ENCODE data around the gene TBC1D2.
"Not testable (repeated sequence)": the region's sequence is repeated elsewhere in the genome, so short reads cannot be mapped to it uniquely, and the experiment has no call there.

The TBC1D2 gene, protein sequence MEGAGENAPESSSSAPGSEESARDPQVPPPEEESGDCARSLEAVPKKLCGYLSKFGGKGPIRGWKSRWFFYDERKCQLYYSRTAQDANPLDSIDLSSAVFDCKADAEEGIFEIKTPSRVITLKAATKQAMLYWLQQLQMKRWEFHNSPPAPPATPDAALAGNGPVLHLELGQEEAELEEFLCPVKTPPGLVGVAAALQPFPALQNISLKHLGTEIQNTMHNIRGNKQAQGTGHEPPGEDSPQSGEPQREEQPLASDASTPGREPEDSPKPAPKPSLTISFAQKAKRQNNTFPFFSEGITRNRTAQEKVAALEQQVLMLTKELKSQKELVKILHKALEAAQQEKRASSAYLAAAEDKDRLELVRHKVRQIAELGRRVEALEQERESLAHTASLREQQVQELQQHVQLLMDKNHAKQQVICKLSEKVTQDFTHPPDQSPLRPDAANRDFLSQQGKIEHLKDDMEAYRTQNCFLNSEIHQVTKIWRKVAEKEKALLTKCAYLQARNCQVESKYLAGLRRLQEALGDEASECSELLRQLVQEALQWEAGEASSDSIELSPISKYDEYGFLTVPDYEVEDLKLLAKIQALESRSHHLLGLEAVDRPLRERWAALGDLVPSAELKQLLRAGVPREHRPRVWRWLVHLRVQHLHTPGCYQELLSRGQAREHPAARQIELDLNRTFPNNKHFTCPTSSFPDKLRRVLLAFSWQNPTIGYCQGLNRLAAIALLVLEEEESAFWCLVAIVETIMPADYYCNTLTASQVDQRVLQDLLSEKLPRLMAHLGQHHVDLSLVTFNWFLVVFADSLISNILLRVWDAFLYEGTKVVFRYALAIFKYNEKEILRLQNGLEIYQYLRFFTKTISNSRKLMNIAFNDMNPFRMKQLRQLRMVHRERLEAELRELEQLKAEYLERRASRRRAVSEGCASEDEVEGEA

DNA sequence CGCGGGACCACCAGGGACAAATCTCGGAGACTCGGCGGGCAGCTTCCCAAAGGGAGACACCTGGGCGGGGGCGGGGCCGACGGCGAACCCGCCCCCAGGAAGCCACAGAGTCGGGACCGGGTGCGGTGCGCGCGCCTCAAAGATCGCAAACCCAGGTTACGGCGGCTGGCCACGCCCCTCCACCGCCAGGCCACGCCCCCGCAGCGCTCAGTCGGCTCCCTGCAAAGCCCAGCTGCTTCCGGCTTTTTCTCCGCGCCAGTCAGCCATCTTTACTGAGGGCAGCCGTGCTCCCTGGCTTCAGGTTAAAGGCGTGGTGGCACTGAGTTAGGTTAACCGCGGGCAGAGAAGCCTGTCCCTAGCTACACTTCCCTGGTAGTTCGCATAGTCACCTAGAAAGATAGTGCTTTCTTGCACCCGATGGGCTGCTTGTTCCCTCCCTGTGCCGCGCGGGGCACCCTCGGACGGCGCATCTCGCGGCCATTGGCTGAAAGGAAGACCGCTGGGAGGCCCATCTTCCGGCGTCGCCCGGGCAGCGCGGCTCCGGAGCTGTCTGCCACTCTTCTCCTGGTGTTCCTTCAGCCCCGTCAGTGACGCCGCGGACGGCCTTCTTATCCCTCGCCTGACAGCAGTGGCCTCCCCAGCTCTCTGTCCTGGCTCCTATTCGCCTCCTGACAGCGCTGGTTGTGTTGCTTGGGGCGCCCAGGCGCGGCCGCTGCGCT is at the start of gene TBC1D2:
Gene TBC1D2 (minus strand): TSS at position 72 of the 719 bp plus-strand sequence. CDS start 108 bp downstream, outside the sequence.
- peak; percentile 93 to 96 for DNase-seq (ENCODE audit: low read depth in 2 of 2)

DNA sequence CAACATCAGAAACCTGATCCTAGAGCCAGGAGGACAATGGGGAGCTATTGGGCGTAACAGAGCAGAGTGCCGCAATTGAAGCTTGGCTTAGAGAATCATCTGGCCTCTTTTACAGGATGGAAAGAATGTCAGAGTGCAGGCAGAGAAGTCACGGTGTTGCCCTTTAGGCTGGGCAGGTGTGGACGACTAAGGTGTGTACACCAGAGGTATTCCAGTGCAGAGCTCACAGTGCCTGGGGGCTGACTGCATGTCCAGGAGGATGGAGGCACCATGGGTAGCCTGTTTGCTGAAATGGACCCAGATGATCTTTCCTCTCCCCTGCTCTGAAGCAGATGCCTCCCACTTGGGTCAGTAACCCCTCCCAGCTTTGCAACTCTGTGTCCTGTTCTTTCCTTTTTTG is 48.9 kb upstream of the TBC1D2 start:
- DNase-seq (ENCODE audit: low read depth in 2 of 2) = no peak

DNA sequence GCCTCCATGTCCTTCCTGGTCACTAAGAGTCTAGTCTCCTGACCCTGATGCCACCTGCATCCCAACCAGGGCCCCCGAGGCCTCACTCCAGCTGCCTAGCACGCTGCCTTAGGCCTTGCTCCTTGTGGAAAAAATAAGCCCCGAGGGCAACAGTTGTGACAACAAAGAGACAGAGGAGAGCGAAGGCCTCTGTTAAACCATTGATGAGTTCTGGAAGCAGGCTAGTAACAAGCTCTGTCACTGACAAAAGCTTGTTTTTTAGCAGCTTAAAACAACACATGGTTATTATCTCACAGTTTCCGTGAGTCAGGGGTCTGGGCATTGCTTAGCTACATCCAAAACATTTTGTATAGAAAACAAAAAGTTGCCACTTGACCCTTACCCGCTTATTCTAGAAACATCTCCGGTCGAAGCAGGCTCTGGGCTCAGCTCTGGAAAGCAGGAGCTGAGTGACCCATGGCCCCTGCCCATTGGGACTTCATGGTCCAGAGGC is 48.2 kb upstream of the TBC1D2 start:
- DNase-seq (ENCODE audit: low read depth in 2 of 2) = no peak

DNA sequence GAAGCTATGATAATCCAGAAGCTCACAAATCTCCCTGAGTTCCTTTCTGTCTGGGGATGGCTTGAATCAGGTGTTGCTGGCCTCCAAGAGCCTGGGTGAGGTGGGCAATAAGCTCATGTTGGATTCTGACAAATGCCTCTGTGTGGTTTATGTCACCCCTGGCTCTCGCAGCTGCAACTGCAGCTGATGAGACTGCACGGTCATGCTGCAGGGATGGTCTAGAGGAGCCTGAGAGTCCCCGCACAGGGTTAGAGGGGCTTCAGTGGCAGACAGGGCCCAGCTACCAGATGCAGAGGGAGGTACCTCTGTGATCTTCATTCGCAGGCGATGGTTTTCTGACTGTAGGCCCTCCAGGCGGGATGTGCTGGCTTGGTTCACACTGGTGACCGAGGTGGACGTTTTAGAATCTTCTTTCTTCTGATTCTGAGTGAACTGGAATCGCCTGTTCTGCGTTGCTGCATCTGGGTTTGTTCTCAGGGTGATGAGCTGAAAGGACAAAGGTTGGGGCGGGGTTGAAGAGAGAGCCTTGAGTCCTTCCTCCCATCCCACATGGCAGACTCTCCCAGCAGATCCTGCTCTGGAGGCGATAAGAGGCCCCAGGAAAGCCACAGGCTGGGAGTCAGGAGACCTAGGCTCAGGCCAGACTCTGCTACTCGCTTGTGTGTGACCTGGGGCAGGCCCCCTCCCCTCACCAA is 47.6 kb upstream of the TBC1D2 start:
- no peak for DNase-seq (ENCODE audit: low read depth in 2 of 2)

DNA sequence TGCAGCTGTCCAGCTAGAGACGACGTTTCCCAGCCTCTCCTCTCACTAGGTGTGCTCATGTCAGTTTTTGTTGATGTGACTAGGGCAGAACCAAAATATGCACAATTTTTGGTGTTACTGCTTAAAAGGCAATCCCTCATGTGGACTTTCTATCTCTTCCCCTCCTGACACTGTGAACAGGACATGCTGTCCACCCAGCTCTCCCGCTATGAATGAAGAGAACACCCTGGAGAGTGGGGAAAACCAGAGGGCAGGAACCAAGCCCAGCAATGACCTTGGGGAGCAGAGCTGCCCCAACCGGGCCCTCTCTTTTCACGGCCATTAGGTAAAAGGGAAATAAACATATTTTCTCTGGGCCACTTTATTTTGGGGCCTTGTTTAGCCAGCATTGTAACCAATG is 46.7 kb upstream of the TBC1D2 start:
- no peak for DNase-seq (ENCODE audit: low read depth in 2 of 2)

DNA sequence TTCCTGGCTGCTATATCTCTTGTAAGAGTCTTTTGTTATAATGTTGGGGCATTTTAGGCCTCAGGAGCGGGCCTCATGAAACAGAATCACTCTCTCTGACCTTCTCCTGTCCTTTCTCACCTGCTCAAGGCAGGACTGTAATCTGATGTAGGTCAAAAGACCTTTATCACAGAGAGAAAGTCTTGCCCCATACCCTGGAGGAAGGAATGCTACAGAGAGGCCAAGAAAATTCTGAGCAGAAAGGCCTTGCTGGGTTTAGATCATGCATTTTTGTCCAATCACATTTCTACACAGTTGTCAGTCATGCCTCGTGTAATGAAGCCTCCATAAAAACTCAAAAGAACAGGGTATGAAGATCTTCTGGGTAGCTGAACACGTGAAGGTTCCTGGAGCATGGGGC is 45.2 kb upstream of the TBC1D2 start:
- DNase-seq (ENCODE audit: low read depth in 2 of 2) = no peak

DNA sequence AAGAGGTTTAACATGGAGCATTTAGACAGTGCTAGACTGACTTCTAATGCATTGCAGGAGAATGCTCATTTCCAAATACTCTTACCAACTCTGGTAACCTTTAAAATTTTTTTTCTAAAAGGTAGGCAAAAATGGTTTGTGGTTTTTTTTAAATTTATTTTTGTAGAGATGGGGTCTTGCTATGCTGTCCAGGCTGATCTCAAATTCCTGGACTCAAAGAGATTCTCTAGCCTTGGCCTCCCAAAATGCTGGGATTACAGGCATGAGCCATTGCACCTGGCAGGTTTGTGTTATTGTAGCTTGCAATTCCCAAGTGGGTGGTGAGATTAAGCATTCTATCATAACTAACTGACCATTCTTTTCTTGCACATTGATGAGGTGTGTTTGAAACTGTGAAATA is 43.0 kb upstream of the TBC1D2 start:
- DNase-seq (ENCODE audit: low read depth in 2 of 2) = no peak

DNA sequence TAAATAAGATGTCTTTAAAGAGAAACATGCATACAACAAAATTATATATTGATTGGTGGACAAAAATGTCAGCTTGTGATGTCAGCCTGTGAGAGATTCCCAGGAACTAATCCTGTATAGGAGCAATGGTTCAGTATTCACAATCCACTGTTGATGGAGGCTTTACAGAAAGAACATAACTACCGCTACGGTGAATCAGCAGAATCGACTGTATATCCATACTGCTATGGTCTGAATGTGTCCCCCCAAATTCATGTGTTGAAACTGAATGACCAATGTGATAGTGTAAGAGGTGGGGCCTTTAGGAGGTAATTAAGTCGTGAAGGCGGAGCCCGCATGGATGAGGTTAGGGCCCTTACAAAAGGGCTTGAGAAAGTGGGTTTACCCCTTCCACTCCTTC is 40.4 kb upstream of the TBC1D2 start:
- DNase-seq (ENCODE audit: low read depth in 2 of 2) = no peak

DNA sequence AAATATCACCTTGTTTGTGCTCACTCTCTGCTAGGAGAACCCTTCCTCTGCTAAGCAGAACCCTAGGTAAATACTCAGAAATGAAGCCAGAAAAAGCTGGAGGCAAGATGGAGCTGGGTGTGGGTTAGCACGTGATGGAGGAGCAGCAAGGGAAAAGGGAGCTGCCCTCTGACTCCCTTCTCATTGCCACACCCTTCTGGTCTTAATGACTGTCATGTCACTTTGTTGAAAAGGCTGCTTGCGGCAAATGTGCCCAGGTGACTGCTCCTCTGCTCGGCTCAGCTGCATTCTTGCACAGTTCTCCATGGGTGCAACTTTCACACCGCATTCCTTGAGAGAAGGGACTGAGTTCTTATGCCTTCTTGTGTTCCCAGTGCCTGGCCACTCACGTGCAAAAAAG is 36.4 kb upstream of the TBC1D2 start:
- no peak for DNase-seq (ENCODE audit: low read depth in 2 of 2)

DNA sequence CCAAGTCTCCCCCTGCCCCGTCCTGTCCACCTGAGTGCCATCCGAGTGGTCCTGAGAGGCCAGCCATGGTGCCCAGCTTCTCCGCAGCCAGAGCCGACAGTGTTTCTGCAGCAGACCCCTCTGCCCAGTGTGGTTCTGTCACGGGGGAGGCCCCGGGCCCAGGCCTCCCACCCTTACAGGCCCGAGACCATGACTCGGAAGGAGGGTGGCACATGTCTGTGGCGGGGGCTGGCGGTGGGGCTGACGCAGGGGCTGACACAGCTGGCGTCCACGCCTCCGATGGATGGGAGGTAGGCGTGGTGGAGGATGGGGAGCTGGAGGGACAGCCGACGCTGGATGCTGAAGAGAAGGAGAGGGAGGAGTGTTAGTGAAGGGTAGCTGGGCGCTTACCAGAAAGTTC is 35.0 kb upstream of the TBC1D2 start:
- no peak for DNase-seq (ENCODE audit: low read depth in 2 of 2)

DNA sequence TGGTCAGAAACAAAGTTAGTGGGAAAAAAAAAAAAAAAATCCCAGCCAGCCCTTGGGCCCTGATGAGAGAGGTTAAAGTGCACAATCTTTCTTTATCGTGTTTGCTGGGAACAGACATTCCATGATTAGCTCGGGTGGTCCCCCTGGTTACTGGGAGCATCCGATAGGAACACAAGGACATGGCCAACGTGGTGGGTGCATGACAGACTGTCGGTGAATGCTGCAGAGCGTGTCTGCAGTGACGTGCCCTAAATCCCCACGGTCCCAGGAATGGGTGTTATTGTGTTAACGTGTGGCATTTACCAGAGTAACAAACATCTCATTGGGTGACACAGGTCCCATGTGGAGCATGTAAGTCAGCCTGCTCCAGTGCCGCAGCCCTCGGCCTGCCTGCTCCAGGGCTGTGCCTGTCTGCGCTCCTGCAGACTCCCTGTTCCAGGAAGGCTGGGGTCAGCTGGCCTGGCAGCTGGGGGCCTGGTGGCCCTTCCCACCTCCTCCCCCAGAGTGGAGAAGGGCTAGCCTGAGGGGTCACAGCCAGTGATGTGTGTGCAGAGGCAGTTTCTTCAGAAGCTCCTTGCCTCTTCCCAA is 34.3 kb upstream of the TBC1D2 start:
- DNase-seq (ENCODE audit: low read depth in 2 of 2) = no peak

DNA sequence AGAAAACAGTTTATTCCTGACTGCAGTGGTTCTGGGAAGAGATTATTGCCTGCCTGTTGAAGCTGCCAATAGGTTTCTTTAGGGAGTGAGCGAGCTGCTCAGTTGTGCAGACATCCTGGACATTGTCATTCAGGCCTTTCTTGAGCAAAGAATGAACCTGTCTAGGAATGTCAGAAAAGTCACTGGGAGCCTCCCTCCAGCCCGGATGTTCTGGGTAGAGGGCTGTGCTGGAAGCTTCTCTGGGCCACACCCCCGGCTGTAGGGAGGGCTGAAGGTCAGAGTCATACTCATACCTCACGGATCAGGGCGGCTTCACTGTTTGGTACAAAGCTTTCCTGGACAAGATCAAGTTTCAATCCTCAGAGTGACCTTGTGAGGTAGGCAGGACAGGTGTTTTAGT is 33.4 kb upstream of the TBC1D2 start:
- no peak for DNase-seq (ENCODE audit: low read depth in 2 of 2)

DNA sequence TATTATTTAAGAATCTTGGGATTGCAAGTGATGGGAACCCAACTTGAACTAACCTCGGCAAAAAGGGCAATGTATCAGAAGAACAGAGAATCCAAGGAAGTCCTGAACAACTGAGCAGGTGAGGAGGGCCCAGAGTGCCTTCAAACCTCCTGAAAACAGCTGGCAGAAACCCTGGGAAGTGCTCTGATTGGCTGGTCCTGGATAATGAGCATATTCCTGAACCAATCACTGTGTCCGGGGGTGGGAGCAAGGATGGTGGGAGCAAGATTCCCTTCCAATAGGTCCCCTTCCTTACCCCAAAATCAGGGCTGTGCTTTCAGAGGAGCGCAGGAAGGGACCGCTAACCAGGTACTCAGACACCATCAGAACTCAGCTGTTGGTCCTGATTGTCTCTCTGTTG is 31.9 kb upstream of the TBC1D2 start:
- DNase-seq (ENCODE audit: low read depth in 2 of 2) = no peak

DNA sequence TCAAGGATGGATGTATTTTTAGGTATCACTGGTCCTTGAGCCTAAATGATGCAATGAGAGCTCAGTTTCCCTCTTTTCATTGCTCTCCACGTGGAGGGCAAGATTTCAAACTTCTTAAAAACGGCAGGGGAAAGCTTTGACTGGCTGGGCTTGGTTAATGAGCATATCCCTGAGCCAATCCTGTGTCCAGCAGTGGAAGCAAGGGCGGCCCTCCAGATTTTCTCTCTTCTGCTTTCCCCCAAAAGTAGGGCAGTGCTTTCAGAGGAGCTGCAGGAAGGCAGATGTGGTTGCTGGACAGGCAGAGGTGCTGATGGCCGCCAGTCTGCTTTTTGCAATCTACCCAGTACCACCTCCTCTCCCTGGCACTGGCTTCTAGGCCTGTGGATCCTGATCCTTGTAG is 30.0 kb upstream of the TBC1D2 start:
- no peak for DNase-seq (ENCODE audit: low read depth in 2 of 2)

DNA sequence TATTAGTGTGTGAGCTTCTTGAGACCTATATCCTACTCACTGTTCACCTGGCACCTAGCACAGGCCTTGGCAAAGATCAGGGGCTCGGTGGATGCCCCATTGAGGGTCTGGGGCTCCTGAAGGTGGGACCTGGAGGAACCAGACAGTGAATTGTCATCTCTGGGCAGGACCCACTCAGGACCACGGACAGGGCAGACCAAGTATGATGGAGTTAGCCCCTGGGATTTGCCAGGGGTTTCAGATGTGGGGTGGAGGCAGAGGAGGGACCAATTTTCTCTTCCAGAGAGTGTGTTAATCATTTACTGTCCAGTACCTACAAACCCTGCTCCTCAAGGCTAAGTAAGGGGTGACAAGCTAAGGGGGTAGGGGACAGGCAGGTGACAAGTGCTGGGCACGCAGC is 29.3 kb upstream of the TBC1D2 start:
- no peak for DNase-seq (ENCODE audit: low read depth in 2 of 2)

DNA sequence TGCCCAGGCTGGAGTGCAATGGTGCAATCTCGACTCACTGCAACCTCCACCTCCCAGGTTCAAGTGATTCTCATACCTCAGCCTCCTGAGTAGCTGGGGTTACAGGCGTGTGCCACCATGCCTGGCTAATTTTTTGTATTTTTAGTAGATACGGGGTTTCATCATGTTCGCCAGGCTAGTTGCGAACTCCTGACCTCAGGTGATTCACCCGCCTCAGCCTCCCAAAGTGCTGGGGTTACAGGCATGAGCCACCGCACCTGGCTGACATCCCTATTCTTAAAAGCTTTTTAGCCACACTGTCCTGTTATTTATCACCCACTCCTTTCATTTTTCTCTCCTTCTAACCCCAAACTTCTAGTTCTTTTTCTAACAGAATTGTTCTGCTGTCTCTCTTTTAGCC is 27.7 kb upstream of the TBC1D2 start:
- DNase-seq (ENCODE audit: low read depth in 2 of 2) = not testable (repeated sequence)

DNA sequence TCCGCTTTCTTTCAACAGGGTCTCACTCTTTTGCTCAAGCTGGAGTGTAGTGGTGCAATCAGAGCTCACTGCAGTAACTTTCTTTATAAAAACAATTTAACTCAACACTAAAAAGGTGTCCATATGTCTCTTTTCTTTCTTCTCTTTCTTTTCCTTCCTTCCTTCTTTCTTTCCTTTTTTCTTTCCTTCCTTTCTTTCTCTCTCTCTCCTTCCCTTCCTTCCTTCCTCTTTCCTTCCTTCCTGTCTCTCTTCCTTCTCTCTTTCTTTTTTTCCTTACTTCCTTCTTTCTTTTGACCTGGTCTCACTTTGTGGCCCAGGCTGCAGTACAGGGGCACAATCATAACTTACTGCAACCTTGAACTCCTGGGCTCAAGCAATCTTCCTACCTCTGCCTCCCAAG is 25.8 kb upstream of the TBC1D2 start:
- no peak for DNase-seq (ENCODE audit: low read depth in 2 of 2)

DNA sequence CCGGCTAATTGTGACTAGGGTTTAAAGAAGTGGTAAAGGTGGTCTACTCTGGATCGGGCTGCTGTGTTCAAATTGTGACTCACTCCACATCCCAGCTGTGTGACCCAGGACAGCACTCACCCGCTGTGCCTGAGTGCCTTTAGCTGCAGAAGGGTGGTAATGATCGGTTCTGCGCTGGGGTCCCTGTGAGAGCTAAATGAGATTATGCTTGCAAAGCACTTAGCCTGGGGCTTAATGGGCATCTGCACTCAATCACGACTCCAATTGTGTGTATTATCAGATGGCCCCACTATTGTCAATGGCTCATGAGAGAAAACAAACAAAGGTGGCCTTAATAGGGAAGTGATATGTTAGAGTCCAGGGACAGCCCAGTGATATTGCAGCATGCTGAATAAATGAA is 25.1 kb upstream of the TBC1D2 start:
- no peak for DNase-seq (ENCODE audit: low read depth in 2 of 2)

DNA sequence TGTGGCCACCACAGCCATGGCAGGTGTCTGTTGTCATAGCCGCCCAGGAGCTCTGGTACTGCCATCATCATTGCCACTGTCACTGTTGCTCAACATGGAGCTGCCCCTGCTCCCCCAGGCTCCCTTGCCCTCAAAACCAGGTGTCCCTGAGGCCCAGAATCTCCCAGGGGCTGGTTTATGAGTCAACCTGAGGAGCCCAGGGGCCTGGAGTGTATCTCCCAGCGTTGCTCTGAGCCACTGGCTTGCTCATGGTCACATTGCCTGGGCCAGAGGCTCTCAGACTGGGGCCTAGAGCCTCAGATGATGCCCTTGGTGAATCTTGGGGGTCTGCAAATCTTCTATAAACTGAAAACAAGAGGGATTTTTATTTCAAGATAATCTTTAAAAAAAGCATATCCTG is 24.7 kb upstream of the TBC1D2 start:
- DNase-seq (ENCODE audit: low read depth in 2 of 2) = no peak

DNA sequence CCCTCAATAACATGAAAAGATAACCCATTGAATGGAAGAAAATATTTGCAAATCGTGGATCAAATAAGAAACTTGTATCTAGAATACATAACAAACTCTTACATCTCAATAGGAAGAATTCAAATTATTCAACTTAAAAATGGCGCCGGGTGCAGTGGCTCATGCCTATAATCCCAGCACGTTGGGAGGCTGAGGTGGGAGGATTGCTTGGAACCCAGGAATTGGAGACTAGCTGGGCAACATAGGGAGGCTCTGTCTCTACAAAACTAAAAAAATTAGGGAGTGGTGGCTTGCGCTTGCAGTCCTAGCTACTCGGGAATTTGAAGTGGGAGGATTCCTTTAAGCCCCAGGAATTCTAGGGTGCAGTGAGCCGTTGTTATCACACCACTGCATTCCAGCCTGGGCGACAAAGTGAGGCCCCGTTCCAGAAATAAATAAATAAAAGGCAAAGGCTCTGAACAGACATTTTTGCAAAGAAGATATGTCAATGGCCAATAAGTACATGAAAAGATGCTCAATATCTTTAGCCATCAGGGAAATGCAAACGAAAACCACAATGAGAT is 21.5 kb upstream of the TBC1D2 start:
- no peak for DNase-seq (ENCODE audit: low read depth in 2 of 2)

DNA sequence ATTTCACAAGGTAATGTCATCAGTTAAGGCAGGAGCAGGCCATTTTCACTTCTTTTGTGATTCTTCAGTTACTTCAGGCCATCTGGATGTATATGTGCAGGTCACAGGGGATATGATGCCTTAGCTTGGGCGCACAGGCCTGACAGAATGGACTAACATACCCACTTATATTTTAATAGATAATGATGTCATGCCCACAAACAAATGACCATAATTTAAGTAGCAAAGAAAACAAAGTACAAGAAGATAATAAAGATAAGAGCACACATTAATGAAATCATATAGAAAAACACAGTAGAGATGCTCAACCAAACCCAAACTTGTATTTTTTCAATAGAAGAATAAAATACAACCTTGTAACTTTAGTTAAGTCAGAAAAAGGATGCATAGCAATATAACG is 19.7 kb upstream of the TBC1D2 start:
- DNase-seq (ENCODE audit: low read depth in 2 of 2) = no peak
